ENCODE results near the gene TMEM132C. TPM values are rescaled to one million over a fixed set of nuclear protein-coding genes. Genes with fewer than 3 reads are reported as not detected.

TMEM132C gene
- total and polyA plus RNA-seq, 4 donors: 0.05 to 0.08 (median 0.05) TPM; not detected in 1

GRCh38 chr12:128420163-128420562 lies 153.2 kb downstream of the TMEM132C start:
- Histone ChIP-seq H3K9me3 (ENCODE audit: control insufficient read depth in 4 of 4, low read length in 3 of 4) (no peaks in the 10 kb centered on the region), H3K27me3 (ENCODE audit: control insufficient read depth in 4 of 4, insufficient read depth in 4 of 4, low read length in 3 of 4) (peaks cover 0 to 2% (median 0%) of the 10 kb centered on the region in 4 donors), H3K4me3 (ENCODE audit: low read depth in 1 of 3, low read length in 3 of 3) (no peak overlapping the region), H3K4me1 (ENCODE audit: control insufficient read depth in 4 of 4, insufficient read depth in 4 of 4, low read length in 3 of 4) (no peaks in the 10 kb centered on the region), H3K36me3 (ENCODE audit: control insufficient read depth in 4 of 4, insufficient read depth in 3 of 4, low read depth in 1 of 4, low read length in 3 of 4) (no peaks in the 10 kb centered on the region), H3K9ac (ENCODE audit: low read depth in 1 of 2, low read length in 2 of 2) (no peak overlapping the region), H3K27ac (ENCODE audit: low read depth in 1 of 2, low read length in 2 of 2) (no peak overlapping the region)
- TF ChIP-seq HNF4G (IDR thresholded peaks at IDR 0.05): no peak
- TF ChIP-seq CTCF (IDR thresholded peaks at IDR 0.05; ENCODE audit: low read depth, low read length, missing input control): no peak
- no peak for TF ChIP-seq MAX (IDR thresholded peaks at IDR 0.05)
- no peak for TF ChIP-seq REST (IDR thresholded peaks at IDR 0.05)
- no peak for TF ChIP-seq SP1 (IDR thresholded peaks at IDR 0.05)
- TF ChIP-seq ATF3 (IDR thresholded peaks at IDR 0.05): no peak
- no peak for TF ChIP-seq NR2F2 (IDR thresholded peaks at IDR 0.05)
- no peak for TF ChIP-seq RXRA (IDR thresholded peaks at IDR 0.05)
- no peak for TF ChIP-seq JUND (IDR thresholded peaks at IDR 0.05)
- WGBS: 62% methylated on average over 2 of the region's 2 CpGs
- DNase-seq (ENCODE audit: low spot score): no peak

- H3K4me1 ChIP-seq (ENCODE audit: control insufficient read depth in 4 of 4, insufficient read depth in 4 of 4, low read length in 3 of 4): no peaks in the 10 kb centered on the region
- H3K27ac ChIP-seq (ENCODE audit: low read depth in 1 of 2, low read length in 2 of 2): no peak overlapping the region
- peaks cover 0 to 2% (median 0%) of the 10 kb centered on the region in 4 donors for H3K27me3 ChIP-seq (ENCODE audit: control insufficient read depth in 4 of 4, insufficient read depth in 4 of 4, low read length in 3 of 4)
- H3K4me3 ChIP-seq (ENCODE audit: low read depth in 1 of 3, low read length in 3 of 3): no peak overlapping the region
- no peak for DNase-seq (ENCODE audit: low spot score)
- 67% methylated on average over 7 of the region's 7 CpGs for WGBS
- no peaks in the 10 kb centered on the region for H3K36me3 ChIP-seq (ENCODE audit: control insufficient read depth in 4 of 4, insufficient read depth in 3 of 4, low read depth in 1 of 4, low read length in 3 of 4)
- no peak overlapping the region for H3K9ac ChIP-seq (ENCODE audit: low read depth in 1 of 2, low read length in 2 of 2)
- no peaks in the 10 kb centered on the region for H3K9me3 ChIP-seq (ENCODE audit: control insufficient read depth in 4 of 4, low read length in 3 of 4)
- TF ChIP-seq ZBTB33 (IDR thresholded peaks at IDR 0.05) (no peak), RXRA (IDR thresholded peaks at IDR 0.05) (no peak), GABPA (IDR thresholded peaks at IDR 0.05 in 1 of 2, conservative IDR thresholded peaks at IDR 0.05 in 1 of 2) (no peak), YY1 (IDR thresholded peaks at IDR 0.05) (no peak), FOXA2 (IDR thresholded peaks at IDR 0.05) (no peak), CTCF (IDR thresholded peaks at IDR 0.05; ENCODE audit: low read depth, low read length, missing input control) (no peak), RAD21 (IDR thresholded peaks at IDR 0.05) (no peak), SP1 (IDR thresholded peaks at IDR 0.05) (no peak), JUND (IDR thresholded peaks at IDR 0.05) (no peak), MAX (IDR thresholded peaks at IDR 0.05) (no peak), EGR1 (IDR thresholded peaks at IDR 0.05; ENCODE audit: low read depth in 2 of 2) (no peak), ATF3 (IDR thresholded peaks at IDR 0.05) (no peak), FOXA1 (IDR thresholded peaks at IDR 0.05) (no peak), TAF1 (conservative IDR thresholded peaks at IDR 0.05) (no peak), REST (IDR thresholded peaks at IDR 0.05) (no peak)
Measured at GRCh38 chr12:128421375-128421774, 154.4 kb downstream of the TMEM132C start.

Measured in liver (tissue), 9 donors.